ENCODE data around the gene CCDC50.

CCDC50 gene

DNA sequence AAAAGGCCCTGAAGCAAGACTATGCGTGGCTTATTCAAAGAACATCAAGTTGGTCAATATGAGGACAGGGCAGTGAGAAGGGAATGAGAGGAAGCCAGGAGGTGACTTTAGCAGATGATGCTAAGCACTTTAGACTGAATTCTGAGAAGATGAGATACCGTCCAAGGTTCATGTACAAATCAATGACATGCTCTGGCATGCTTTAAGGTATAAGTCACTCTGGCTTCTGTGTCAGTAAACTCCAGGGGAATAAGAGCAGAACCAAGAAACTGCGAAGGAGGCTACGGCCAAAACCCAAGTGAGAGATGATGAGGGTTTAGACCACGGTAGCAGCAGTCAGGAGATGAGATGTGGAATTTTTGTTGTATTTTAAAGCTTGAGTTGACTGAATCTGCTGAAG is 8.9 kb upstream of the CCDC50 start:
- DNase-seq (ENCODE audit: low read depth) = no peak

DNA sequence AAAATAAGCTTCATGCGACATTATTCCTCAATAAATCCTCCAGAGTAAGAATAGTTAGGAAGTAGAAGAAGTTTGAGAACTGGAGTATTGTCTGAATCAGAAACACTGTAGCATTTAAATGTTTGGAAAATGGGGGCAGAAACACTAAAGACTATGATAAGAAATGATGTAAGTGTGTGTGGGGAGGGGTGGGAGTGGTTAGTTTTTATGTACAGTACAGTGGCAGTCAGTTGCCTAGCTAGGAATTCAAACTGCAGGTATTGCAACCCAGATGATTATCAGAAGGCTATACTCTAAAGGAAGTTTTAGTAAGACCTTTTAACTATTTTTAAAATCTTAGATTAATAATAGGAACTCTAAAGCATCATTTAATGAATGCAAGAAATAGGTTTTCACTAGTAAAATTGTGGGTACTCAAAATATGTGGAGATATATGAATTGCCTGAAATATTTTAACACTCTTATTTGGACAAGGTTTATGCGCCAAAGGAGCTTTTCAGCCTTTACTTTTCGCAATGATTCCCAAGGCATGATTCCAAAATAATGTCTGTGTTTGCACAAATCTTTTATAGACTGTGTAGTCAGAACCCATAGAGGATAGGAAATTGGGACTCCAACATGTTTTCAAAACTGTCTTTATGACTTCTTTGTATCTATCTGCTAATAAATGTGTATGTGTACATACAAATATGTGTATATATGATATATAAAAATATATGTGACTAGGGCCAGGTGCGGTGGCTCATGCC is 8.0 kb upstream of the CCDC50 start:
- DNase-seq (ENCODE audit: low read depth) = no peak

DNA sequence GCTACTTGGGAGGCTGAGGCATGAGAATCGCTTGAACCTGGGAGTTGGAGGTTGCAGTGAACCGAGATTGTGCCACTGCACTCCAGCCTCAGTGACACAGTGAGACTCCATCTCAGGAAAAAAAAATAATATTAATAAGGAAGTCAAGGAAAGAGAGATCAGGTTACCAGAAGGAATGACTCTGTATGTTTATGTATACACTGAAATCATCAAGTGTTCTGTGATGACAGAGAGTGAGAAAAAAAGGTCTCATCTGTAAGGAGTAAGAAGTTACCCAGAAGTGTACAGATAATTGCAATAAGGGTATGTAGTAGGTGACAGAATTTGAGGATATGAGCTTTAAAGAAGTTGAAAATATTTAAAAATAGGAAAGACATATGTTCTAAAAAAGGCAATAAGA is 4.3 kb upstream of the CCDC50 start:
- DNase-seq (ENCODE audit: low read depth) = no peak

DNA sequence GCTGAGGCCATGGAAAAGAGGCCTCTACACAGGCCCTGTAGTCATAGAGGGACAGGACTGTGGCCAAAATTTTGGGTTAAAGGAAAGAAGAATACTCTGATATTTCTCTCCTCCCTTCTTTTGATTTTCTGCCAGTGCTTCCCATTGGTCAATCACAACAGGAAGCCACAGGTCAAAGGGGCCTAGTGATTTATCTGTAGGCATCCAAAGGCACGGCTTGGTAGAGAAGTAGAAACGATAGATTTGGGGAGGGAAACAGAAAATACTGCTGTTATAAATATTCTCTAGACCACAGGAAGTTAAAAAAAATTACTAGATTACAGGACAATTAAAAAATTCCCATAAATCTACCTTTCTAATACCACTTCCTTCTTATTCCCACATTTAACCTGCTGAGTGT is 1.7 kb upstream of the CCDC50 start:
- no peak for DNase-seq (ENCODE audit: low read depth)

DNA sequence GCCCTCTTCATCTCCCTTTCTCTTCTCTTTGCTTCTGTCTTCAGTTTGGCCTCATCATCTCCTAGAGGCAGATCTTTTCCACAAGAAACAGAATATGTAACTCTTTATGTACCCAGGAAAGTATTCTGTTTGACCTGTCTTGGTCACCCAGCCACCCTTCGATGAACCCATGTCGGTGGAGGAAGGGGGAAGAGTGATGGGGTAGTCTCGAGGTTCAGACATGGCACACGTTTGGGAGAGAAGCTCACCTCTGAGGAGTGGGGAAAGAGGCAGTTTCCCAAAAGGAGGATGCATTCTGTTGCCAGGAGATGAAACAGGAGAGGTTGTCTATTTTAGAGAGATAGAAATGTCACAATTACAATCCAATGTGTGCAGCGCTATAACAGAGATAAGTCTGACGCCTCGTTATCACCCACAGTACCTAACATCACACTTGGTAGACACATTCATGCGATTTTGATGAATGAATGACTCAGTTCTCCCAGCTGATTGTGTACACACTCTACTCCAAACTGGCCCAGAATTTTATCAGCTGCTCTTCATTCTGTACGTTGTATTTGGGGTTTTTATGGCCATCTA is 722 bp upstream of the CCDC50 start:
- no peak for DNase-seq (ENCODE audit: low read depth)

DNA sequence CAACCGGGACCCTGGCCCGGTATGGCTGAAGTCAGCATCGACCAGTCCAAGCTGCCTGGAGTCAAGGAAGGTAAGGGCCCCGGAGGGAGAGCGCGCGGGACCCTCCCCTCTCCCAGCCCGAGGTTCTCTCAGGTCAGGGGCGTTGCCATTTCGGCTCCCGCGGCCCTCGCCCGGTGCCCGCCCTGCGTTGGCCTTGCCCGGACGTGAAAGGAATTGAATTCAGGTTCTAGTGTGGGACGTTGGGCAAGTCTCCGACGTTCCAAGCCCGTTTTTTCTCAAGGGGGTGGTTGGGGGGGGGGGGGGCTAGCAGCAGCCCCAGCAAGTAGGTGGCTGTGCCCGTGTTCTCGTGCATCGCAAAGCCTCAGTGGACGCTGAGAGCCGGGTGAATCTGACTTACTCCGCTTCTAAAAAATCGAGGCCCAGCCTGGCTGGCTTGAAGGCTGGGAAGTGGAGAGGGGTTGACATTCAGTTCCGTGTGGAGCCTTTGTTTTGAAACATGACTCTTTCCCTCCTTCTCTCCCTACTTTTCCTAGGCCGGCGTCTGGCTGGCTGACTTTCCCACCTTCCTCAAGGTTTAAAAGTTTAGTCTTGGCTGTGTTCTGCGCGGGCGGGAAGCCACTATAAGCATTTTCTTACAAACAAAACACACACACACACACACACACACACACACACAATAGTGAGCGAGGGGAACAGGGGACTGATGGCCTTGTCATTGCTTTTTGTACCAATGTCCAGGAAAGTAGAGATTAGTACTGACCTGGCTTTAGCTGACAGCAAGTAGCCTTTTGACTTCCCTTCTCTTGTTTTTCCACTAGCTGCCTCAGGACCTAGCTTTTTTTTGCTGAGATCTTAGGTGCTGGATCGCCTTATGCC is 698 bp downstream of the CCDC50 start, which contains the start of gene UTS2B:
UTS2B (minus strand) TSS at position 873 of the 876 bp plus-strand sequence. CDS start 48,337 bp downstream, outside the sequence.
- no peak for DNase-seq (ENCODE audit: low read depth)

DNA sequence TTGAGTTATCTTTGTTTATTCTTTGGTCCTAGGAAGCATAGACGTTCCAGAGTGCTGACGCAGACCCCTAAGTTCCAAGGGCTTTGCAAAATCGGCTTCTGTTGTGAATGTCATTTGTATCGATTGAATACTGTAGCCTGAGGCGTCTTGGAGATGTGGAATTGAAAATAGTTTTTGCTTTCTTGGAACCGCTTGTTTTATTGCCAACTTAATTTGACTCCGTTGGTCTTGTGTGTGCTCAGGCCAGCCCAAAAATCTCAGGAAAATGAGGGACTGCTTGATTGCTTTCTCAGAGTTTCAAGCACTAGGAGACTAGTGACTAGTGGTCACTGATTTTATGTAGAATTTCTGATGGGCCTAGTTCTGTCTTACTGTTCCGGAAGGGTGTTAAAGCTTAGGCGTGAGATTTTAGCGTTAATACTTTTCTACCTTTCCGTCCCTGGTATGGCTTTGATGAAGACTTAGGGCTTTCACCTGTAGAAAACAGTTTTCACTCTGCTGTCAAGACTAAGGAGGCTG is 1.4 kb downstream of the CCDC50 start:
- DNase-seq (ENCODE audit: low read depth) = no peak

DNA sequence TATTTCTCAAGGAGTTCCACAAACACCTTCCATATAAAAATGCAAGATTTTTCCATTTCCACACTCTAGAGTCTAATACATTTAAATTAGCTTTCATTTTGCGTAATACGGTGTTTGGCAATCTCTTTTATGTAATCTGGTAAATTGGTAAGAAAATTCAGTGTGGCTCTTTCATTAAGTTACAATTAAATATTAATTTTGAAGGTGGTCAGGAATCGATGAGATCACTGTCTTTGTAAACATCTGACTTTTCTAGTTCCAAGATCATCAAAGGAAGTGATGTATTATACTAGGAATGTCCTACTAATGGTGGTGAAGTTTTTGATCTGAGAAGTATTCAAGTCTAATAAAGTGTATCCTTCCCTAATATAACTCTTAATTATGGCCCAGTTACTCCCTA is 2.2 kb downstream of the CCDC50 start:
- DNase-seq (ENCODE audit: low read depth) = no peak

DNA sequence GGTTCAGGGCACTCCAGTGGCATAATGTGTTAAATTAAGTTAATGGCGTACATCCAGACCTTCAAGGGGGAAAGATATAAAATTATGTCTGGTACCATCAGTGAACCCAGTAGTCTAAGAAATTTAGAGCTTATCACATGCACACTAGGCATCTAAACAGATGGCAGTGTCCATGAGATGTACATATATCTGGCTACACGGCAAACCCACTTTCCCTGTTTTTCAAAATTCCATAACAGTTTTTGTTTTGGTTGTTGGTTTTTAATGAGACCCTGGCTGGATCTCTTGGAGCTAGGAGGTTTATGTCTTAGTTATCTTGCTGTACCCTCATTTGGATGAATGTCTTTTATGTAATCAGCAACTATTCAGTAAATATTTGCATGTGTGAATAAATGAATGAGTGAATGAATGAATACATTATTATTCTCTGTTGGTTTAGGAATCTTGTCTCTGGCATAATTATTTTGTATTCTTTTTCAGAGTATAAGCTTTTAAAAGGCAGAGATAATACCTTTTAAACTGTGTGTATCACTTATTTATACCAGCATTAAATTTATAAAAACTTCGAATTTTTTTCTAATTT is 4.2 kb downstream of the CCDC50 start:
- no peak for DNase-seq (ENCODE audit: low read depth)

DNA sequence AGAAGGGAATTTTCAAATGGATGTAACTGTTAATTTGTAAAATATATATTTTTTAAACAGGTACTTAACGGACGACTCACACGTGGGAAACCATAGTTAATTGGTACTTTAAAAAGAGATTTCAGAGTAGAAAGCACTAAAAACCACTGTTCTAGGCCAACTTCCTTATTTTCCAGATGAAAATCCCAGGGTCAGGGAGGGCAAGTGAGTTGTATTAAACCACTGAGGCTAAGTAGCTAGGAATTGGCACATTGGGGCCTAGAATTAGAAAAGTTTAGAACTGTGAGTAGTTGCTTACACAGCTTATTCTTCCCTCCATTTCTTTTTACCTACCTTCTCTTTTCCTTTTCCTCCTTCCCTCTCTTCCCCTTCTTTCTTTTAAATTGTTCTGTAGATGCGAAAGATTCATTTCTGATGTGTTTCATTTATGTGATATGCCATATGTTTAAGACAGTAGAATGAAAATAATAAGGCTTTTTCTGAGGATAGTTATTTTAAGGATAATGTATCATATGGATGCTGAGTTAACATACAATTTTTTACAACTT is 5.2 kb downstream of the CCDC50 start:
- no peak for DNase-seq (ENCODE audit: low read depth)

DNA sequence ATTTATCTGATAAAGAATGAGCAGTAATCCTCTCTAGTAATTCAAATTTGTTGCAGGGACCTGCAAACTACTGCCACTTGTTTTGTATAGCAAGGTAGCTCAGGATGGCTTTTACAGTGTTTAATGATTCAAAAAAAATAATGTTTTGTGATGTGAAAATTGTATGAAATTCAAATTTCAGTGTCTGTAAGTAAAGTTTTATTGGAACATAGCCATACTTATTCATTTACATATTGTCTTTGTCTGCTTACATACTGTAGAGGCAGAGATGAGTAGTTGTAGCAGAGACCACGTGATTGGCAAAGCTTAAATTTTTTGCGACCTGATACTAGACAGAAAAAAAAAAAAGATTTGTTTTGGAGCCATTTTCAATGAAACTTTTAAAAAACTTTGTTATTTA is 7.6 kb downstream of the CCDC50 start:
- DNase-seq (ENCODE audit: low read depth) = no peak

DNA sequence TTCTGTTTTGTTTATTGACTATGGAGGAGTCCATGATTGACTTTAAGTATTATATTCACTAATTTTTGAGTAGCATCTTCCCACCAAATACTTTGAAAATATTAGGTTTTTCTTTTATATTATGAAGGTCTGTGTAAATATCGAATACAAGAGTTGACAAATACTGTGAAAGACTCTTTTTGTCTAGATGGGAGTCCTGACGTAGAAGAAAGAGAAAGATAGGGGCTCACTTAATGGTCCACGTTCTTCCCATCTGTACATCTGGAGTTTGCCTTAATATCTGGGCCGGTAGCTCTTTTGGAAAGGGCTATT is 8.9 kb downstream of the CCDC50 start:
- no peak for DNase-seq (ENCODE audit: low read depth)

DNA sequence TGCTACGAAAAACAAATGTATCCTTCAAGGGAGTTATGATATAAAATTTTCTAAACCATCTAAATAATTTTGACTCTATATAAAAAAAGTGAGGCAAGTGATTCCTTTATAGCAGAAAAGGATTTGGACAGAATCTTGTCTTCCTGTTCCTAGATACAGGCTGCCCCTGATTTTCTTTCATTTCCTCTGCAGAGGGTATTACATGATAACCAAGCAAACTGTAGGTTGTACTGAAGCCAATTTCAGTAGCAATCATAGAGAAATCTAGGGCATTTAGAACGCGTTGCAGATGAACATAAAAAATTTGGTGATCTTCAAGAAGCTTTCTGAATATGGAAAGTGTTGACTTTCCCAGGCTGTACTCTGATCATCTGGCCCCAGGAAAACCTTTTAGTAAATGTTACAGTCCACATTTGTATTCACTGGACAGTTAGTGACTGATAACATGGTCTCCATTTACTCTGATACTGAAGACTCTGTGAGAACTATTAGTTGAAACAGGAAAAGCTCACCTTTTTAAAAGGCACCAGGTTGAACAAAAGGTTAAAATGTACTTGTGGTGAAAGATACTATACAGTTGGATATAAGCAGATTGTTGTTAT is 10.2 kb downstream of the CCDC50 start:
- DNase-seq (ENCODE audit: low read depth) = no peak

DNA sequence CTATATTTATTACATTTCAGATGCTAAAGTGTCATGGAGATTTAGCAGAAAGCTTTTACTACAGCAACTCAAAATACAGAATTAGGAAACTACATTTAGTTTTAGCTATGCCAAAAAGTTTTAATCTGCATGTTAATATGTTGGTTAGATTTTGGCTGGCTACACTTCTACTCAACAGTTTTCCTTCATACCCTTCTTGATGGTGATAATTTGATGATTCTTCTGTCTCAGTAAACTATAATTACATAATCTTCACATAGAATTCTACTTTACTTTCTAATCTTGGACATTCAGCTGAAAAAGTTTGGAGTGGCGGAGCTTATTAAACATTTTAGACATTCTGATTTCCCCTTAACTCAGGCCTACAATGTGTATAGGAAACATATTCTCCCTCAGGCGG is 11.2 kb downstream of the CCDC50 start:
- no peak for DNase-seq (ENCODE audit: low read depth)

DNA sequence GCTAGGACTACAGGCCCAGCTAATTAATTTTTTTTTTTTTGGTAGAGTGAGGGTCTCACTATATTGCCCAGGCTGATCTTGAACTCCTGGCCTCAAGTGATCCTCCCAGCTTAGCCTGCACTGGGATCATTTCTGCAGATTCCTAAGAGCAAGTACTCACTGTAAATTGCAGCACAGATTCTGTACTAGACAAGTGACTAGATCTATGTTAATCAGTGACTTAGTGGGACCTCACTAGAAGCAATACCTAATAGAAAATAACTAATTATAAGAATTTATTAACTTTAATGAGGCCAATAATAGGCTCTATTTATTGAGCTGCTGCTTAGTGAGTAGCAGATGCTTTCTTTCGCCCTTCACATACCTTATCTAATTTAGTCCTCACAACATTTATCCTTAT is 11.8 kb downstream of the CCDC50 start:
- DNase-seq (ENCODE audit: low read depth) = no peak

DNA sequence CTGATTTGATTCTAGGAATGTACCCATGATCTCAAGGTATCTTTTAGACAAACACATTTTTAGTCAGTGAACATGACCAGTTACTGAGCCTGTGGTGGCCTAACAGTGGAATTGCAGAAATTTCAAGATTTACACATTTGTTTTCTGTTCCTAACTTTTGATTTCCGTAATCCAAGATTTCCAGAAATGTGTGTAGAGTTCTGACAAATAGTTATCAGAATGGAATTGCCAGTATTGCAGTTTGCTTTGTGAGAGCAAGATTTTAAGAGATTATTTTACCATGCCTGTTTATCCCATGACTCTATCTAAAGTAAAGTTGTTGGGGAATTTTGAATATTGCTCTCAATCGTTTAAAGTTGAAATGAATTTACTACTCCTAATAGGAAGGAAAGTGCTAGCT is 12.8 kb downstream of the CCDC50 start:
- DNase-seq (ENCODE audit: low read depth) = no peak

DNA sequence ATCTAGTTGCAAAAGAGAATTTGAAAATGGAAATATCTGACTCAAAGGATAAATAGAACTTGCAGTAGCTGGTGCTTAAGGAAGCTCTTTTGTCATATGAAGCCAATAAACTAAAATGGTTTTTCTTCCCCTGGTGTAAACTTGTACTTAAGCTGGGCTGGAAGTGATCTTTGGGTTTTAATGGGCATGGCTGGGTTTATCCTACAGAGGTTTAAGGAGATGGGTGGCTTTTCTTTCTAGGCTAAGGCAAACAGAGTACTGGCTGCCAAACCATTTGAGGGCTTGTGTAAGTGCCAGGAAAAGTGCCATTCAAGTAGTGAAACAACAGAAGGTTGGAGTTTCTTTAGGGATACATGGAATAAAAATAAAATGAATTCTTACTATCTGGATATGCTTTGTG is 13.2 kb downstream of the CCDC50 start:
- no peak for DNase-seq (ENCODE audit: low read depth)

DNA sequence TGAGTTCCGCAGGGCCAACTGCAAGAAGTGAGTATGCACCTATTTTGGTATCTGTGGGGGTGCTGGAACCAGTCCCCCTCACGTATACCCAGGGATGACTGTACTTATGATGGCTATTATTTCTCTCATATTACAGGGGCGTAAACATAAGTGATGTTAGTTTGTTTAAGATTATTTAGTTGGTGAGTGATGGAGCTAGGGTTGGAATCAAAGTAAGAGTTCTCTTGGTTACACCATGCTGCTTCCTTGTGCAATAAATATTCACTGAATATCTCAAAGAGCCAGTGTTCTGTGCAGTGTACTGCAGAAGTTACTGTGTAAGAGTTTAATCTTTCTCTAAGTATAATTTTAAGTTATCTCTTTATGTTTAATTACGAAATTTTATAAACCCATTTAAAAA is 13.9 kb downstream of the CCDC50 start:
- no peak for DNase-seq (ENCODE audit: low read depth)

DNA sequence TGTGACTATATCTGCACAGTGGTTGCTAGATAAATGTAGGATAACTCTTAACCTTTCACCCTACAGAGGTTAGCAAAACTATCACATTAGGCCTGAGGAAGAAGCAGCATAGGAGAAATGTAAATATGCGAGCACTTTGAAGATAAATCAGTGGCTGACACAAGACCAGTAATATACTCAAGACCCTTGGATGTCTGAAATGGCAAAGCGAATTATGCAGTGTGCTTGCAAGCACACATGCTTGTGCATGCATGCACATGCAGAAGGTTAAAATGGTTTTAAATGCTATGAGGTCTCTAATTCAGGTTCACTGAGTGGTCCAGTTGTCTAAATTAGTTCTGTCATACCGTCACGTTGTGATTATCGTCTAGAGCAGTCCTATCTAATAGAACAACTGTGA is 14.7 kb downstream of the CCDC50 start:
- no peak for DNase-seq (ENCODE audit: low read depth)

DNA sequence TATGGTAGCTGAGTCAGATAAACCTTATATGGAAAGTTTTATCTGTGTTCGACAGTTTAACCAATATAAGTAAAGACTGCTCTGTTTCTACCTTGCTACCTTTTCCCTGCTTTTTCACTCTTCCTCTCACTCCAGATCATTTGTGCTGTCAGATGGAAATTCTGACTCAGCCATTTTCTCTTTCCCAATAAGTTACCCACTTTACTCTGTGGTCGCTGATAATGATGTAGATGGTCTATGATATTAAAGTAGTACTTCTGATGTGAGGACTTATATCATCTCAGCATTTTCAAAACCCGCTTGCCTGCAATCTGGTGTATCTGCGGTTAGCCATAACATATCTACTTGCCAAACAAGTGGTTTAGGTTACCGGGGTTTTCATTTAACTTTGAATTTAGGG is 16.1 kb downstream of the CCDC50 start:
- DNase-seq (ENCODE audit: low read depth) = no peak

DNA sequence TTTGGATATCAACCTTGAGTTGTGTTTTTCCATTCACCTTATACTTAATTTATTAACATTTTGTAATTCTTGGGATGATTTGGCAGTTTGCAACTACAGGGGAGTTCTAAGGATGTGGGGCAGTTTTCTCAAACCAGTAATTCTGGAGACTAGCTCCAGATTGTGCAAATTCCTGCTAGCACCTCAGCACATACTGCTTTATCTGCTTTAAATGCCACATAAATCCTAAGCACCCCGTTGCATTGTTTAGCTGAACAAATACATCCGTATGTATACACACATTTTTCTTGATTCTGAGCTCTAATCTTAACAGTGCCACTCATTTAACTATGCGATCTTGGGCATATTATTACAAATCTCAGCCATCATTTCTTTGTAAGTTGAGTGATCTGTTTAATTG is 18.0 kb downstream of the CCDC50 start:
- no peak for DNase-seq (ENCODE audit: low read depth)

DNA sequence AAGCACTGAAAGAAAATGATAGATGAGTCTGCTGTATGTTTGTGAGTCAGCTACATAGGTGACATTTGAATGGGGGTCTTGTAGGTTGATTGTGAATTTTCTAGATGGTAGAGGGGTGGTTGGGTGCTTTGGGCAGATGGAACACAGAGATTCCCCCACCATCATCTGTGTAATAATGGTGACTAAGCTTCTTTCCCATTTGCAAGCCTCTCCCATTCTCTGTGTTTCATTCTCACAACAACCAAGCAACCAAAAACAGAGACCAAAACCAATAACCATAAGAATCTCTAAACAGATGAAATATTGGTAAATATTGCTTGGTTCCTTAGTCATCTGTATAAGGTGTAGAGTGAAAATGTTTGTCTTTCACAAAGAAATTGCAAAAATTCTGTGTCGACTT is 18.9 kb downstream of the CCDC50 start:
- DNase-seq (ENCODE audit: low read depth) = no peak
